Measurements from ENCODE around the gene SLC5A11.
"Not testable (repeated sequence)": the region's sequence is repeated elsewhere in the genome, so short reads cannot be mapped to it uniquely, and the experiment has no call there.

The SLC5A11 gene

GRCh38 chr16:24839347-24839972, 6.3 kb upstream of the SLC5A11 start:
- no peak overlapping the region for H3K4me3 ChIP-seq (ENCODE audit: low read depth, low read length)
- H3K27me3 ChIP-seq (ENCODE audit: control insufficient read depth, insufficient read depth, low read length) = no peaks in the 10 kb centered on the region
- TF ChIP-seq CTCF (IDR thresholded peaks at IDR 0.05) = no peak
- H3K4me1 ChIP-seq = no peaks in the 10 kb centered on the region
- H3K4me2 ChIP-seq (ENCODE audit: low read length) = no peak overlapping the region
- H3K79me2 ChIP-seq = no peaks in the 10 kb centered on the region
- H3K36me3 ChIP-seq (ENCODE audit: control insufficient read depth, insufficient read depth, low read length) = no peaks in the 10 kb centered on the region
- no peaks in the 10 kb centered on the region for H3K9me3 ChIP-seq (ENCODE audit: control insufficient read depth, low read length)
- no peak overlapping the region for H2AFZ ChIP-seq
- no peak overlapping the region for H3K27ac ChIP-seq
- H3K9ac ChIP-seq = no peak overlapping the region

- Histone ChIP-seq H3K9me3 (ENCODE audit: control insufficient read depth, low read length) (no peaks in the 10 kb centered on the region), H2AFZ (no peak overlapping the region), H3K79me2 (no peaks in the 10 kb centered on the region), H3K27ac (no peak overlapping the region), H3K36me3 (ENCODE audit: control insufficient read depth, insufficient read depth, low read length) (no peaks in the 10 kb centered on the region), H3K4me2 (ENCODE audit: low read length) (no peak overlapping the region), H3K4me1 (no peaks in the 10 kb centered on the region), H3K9ac (no peak overlapping the region), H3K4me3 (ENCODE audit: low read depth, low read length) (no peak overlapping the region), H3K27me3 (ENCODE audit: control insufficient read depth, insufficient read depth, low read length) (no peaks in the 10 kb centered on the region)
- TF ChIP-seq CTCF (IDR thresholded peaks at IDR 0.05) = no peak
Observed at GRCh38 chr16:24841291-24841690, 4.5 kb upstream of the SLC5A11 start.

GRCh38 chr16:24844101-24845030, 1.4 kb upstream of the SLC5A11 start:
- Histone ChIP-seq H3K27me3 (ENCODE audit: control insufficient read depth, insufficient read depth, low read length) (no peaks in the 10 kb centered on the region), H2AFZ (no peak overlapping the region), H3K4me1 (no peaks in the 10 kb centered on the region), H3K4me3 (ENCODE audit: low read depth, low read length) (no peak overlapping the region), H3K9ac (no peak overlapping the region), H3K79me2 (no peaks in the 10 kb centered on the region), H3K27ac (no peak overlapping the region), H3K36me3 (ENCODE audit: control insufficient read depth, insufficient read depth, low read length) (no peaks in the 10 kb centered on the region), H3K9me3 (ENCODE audit: control insufficient read depth, low read length) (no peaks in the 10 kb centered on the region), H3K4me2 (ENCODE audit: low read length) (no peak overlapping the region)
- TF ChIP-seq CTCF (IDR thresholded peaks at IDR 0.05) = no peak

- H2AFZ ChIP-seq; H3K4me2 ChIP-seq (ENCODE audit: low read length); H3K9me3 ChIP-seq (ENCODE audit: control insufficient read depth, low read length); H3K4me3 ChIP-seq (ENCODE audit: low read depth, low read length); H3K36me3 ChIP-seq (ENCODE audit: control insufficient read depth, insufficient read depth, low read length); H3K27me3 ChIP-seq (ENCODE audit: control insufficient read depth, insufficient read depth, low read length); H3K4me1 ChIP-seq; H3K79me2 ChIP-seq; H3K27ac ChIP-seq; H3K9ac ChIP-seq: not testable (repeated sequence)
Observed at GRCh38 chr16:24845031-24845365, 765 bp upstream of the SLC5A11 start.

- H2AFZ ChIP-seq = no peak overlapping the region
- H3K36me3 ChIP-seq (ENCODE audit: control insufficient read depth, insufficient read depth, low read length) = no peaks in the 10 kb centered on the region
- no peak overlapping the region for H3K27ac ChIP-seq
- H3K79me2 ChIP-seq = no peaks in the 10 kb centered on the region
- no peaks in the 10 kb centered on the region for H3K9me3 ChIP-seq (ENCODE audit: control insufficient read depth, low read length)
- H3K4me3 ChIP-seq (ENCODE audit: low read depth, low read length) = no peak overlapping the region
- no peak overlapping the region for H3K4me2 ChIP-seq (ENCODE audit: low read length)
- no peak overlapping the region for H3K9ac ChIP-seq
- TF ChIP-seq CTCF (IDR thresholded peaks at IDR 0.05) = no peak
- no peaks in the 10 kb centered on the region for H3K27me3 ChIP-seq (ENCODE audit: control insufficient read depth, insufficient read depth, low read length)
- H3K4me1 ChIP-seq = no peaks in the 10 kb centered on the region
Observed at GRCh38 chr16:24846548-24847357, 990 bp downstream of the SLC5A11 start.

Measured in parathyroid adenoma (tissue), 2 donors.